Stimulated activated CD4-positive, alpha-beta T cell treated with anti-CD3 and anti-CD28 coated beads, Interleukin-2, amount 100 ng/mL, for 24 hours (primary cell): ENCODE measurements around the gene GRIK4.

Source experiments
- DNase-seq, 2 donors: peaks; one replicate each; pipeline ENCODE4 v3.0.0-alpha.2; 2020

Gene GRIK4

DNA sequence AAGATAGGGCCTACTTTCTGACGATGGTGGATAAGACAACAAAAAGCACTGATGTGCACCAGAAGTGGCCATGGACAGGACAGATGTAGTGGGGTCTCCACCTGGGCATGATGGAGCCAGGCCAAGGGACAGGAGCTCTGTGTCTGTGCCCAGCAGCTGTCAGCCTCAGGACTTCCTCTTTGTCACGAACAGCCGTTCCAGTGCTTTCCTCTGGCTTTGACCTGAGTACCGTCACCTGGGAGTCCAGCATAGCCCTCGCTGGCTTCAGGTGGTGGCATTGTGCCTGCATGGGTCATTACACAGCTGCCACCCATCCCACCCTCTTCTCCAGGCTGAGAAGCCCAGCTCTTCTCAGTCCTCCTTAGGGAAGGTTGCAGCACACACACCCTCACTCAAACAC, 137.8 kb downstream of the GRIK4 start:
- no peak for DNase-seq

GRCh38 chr11:120651396-120651795, 139.8 kb downstream of the GRIK4 start:
- no peak for DNase-seq

DNA sequence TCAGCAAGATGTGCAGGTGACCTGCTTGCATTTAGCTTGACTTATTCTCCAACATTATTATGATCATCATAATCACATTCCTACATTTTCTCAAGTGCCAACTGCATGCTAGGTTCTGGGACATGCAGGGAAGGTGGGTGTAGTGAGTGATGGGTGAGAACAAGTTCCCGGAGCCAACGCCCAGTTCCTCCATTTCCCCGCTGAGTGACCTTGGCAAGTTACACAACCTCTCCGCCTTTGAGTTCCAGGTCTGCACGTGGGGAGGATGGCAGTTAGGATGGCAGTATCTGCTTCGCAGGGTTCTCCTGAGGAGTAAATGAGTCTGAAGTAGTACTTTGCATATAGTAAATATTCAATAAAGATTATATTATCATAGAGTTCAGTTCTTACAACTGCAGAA, 140.3 kb downstream of the GRIK4 start:
- DNase-seq, result no peak

- DNase-seq, result peak in 1 of 2 donors; percentile 6
Observed at GRCh38 chr11:120652705-120653335, 141.3 kb downstream of the GRIK4 start.

- no peak for DNase-seq
Observed at GRCh38 chr11:120655589-120655988, 144.0 kb downstream of the GRIK4 start.

GRCh38 chr11:120657306-120658070, 145.9 kb downstream of the GRIK4 start:
- DNase-seq, result no peak

GRCh38 chr11:120658071-120658423, 146.5 kb downstream of the GRIK4 start:
- no peak for DNase-seq

- DNase-seq, result no peak
Observed at GRCh38 chr11:120659076-120659475, 147.5 kb downstream of the GRIK4 start.

- DNase-seq, result peak in 1 of 2 donors; percentile 38
Observed at GRCh38 chr11:120660024-120660565, 148.5 kb downstream of the GRIK4 start.

DNA sequence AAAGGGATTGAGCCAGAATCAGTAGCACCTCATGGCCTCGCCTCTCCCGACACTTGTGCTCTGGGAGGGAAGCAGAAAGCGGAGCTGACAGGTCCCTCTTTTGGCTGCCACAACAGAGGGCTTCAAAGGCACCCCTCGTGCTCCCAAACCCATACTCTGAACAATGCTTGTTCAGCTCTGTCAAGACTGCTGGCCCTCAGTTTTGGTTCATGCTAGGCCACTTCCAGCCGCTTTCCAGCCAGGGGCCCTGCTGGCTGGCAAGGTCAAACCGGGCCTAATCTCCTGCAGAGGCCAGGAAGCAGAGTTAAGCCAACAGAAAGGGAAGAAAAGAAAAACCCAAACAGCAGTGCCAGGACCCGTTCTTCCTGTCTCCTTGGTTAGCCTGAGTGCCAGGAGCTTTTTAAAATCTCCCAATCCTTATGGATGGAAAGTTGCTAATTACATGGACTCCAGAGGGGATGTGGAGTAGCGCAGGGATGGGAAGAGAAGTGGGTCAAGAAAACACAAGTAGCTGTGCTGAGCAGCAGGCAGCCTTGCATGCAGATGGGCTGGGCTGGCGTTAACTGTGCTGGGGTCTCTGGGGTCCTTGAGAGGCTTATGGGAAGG, 150.6 kb downstream of the GRIK4 start:
- DNase-seq, result no peak

- DNase-seq, result no peak
Observed at GRCh38 chr11:120663142-120663541, 151.6 kb downstream of the GRIK4 start.

- no peak for DNase-seq
Observed at GRCh38 chr11:120666121-120666639, 154.6 kb downstream of the GRIK4 start.

DNA sequence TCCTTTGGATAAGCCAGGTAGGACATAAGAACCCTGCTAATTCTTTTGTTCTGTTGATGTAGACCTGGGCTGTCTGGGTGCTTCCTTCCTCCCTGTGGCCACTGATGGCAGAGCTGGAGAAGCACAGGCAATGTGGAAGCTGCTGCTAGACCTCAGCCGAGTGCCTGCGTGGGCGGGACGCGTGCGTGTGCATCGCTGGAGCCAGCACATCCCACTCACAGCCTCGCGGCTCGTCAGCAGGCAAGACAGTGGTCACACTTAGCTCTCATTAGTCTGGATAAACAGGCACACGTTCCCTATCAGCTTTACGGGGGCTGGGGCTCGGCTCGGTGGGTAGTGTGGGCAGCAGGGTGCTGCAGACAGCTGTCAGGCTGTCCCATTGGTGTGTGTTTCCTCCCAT, 155.7 kb downstream of the GRIK4 start:
- peak in 1 of 2 donors; percentile 10 for DNase-seq

DNA sequence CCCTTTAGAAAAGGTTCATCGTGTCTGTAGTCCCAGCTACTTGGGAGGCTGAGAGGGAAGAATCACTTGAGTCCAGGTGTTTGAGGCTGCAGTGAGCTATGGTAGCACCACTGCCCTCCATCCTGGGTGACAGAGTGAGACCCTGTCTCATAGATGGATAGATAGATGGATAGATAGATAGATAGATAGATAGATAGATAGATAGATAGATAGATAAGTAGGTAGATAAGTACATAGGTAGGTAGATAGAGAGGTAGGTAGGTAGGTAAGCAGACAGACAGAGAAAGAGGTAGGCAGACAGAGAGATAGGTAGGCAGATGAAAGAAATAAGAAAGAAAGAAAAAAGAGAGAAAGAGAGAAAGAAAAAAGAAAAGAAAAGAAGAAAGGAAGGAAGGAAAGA, 156.4 kb downstream of the GRIK4 start:
- DNase-seq, result no peak

DNA sequence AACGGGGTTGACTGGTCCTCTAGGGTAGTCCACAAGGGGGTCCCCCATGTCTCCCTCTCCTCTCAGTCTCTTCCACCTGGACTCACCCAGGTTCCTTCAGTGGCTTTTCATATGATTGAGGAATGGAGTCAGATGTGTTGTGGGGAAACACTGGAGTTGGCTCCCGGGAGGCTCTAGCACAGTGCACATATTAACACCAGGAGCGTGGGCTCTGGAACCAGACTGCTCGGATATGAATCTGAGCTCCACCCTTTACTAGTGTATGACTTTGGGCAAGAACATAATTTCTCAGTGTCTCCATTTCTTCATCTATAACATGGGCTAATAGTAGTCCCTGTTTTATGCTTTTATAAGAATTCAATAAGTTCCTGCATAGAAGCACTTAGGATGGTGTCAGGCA, 157.0 kb downstream of the GRIK4 start:
- no peak for DNase-seq

- no peak for DNase-seq
Observed at GRCh38 chr11:120674542-120674941, 163.0 kb downstream of the GRIK4 start.

- DNase-seq, result no peak
Observed at GRCh38 chr11:120675171-120675570, 163.6 kb downstream of the GRIK4 start.

- no peak for DNase-seq
Observed at GRCh38 chr11:120676991-120677390, 165.4 kb downstream of the GRIK4 start.

DNA sequence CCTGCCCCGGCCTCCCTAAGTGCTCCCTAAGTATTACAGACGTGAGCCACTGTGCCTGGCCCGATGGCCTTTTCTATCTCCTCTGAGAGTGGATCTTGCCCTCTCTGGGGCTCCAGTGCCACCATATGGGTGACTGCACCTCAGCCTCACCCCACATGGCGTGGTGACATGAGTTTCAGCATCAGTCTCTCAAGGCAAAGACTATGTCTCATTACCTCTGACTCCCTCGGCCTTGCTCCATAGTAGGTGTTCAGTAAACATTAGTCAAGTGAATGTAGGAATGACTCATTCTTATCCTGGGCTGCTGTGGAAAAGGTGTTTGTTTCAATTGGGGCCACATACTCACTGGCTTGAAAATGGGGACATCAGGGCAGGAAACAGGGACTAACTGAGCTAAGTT, 168.8 kb downstream of the GRIK4 start:
- no peak for DNase-seq

DNA sequence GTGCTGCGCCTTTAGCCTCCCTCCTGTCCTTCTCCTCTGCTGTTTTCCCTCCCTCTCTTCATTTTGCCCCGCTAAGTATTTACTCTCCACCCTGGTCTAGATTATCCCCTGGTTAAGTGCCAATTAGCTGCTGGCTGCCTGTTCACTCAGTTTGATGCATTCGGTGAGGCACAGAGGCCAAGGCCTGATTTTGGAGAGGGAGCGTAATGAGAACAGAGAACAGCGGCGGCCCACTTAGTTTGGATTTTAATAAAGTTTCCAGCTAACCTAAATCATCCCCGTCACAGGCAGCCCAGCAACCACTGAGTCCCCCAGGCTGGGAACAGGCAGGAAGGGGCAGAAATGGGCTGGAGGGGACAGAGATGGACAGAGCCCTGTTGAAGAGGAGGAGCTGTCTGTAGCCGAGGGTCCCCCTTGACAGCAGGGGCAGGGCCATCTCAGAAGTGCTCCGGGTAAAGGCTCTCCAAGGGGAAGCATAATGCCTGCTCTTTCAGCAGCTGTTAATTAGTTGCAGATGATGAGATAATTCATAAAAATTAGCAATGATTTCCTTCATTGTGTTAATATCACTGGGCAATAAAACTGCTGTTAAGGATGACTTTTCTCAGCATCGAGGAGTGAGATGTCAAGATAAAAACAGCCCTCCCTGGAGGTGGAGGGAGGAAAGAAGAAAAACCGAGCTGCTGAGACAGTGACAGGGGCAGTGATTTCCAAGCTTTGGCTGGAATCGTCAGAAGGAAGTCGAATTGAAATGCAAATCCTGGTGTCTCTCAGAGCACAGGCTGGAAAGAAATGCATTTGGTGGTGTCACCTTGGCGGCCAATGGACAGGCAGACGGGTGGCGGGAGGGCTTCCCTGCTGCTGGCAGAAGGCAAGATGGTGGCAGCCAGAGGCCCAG, 170.1 kb downstream of the GRIK4 start:
- no peak for DNase-seq

- no peak for DNase-seq
Observed at GRCh38 chr11:120682332-120682649, 170.7 kb downstream of the GRIK4 start.

DNA sequence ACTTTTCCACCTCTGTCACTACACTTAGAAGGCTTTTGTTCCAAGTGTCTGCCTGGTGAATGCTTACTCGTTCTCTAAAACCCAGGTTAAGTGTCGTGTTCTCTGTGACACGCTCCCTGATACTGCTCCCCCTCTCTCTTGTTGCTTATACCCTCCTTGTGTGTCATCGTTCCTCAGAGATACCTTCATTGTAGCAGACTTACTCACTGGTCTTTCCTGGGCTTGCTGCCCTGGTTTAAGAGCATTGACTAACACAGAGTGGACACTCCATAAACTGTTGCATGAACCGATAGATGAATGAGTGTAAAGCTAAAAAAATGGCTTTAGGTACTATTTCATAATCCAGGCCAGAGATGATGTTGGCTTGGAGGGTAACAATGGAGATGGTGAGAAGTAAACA, 171.3 kb downstream of the GRIK4 start:
- no peak for DNase-seq

- DNase-seq, result no peak
Observed at GRCh38 chr11:120686516-120686915, 175.0 kb downstream of the GRIK4 start.
